ENCODE results near the gene EFR3B.

DNA sequence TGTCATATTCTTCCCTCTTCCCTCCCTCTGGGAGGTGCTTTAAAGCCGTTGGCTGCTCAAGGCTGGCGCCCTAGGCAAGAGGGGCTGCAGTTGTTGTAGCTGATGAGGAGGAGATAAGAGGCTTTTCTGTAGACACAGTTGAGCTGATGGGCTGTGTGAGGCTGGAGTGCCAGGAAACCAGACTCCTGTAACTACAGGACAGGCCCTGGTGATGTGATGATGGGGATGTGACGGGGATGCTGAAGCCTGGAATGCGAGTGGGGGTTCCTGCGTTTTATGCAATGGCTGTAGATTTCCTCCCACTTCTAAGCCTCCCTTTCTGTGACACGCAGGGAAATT lies 5.7 kb upstream of the EFR3B start:
- TF ChIP-seq FOSB (CRISPR knock-in tag; IDR thresholded peaks at IDR 0.05) (no peak), HOXA7 (CRISPR knock-in tag; IDR thresholded peaks at IDR 0.05) (no peak), ESRRA (IDR thresholded peaks at IDR 0.05; ENCODE audit: borderline replicate concordance, low read length) (no peak), POLR2A (IDR thresholded peaks at IDR 0.05; ENCODE audit: low read length) (no peak), EP300 (IDR thresholded peaks at IDR 0.05) (no peak), RFX5 (IDR thresholded peaks at IDR 0.05) (no peak), EHMT2 (IDR thresholded peaks at IDR 0.05; ENCODE audit: low read depth) (no peak), PHF8 (IDR thresholded peaks at IDR 0.05; ENCODE audit: borderline replicate concordance, low read depth) (no peak)
- TF ChIP-seq, protein P1, sequence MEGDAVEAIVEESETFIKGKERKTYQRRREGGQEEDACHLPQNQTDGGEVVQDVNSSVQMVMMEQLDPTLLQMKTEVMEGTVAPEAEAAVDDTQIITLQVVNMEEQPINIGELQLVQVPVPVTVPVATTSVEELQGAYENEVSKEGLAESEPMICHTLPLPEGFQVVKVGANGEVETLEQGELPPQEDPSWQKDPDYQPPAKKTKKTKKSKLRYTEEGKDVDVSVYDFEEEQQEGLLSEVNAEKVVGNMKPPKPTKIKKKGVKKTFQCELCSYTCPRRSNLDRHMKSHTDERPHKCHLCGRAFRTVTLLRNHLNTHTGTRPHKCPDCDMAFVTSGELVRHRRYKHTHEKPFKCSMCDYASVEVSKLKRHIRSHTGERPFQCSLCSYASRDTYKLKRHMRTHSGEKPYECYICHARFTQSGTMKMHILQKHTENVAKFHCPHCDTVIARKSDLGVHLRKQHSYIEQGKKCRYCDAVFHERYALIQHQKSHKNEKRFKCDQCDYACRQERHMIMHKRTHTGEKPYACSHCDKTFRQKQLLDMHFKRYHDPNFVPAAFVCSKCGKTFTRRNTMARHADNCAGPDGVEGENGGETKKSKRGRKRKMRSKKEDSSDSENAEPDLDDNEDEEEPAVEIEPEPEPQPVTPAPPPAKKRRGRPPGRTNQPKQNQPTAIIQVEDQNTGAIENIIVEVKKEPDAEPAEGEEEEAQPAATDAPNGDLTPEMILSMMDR (IDR thresholded peaks at IDR 0.05), result no peak
